Muscle of leg (tissue), 11 donors: Measurements from ENCODE around the gene KCNMA1. TPM values are rescaled to one million over a fixed set of nuclear protein-coding genes. Genes with fewer than 3 reads are reported as not detected.

Experiments
- DNase-seq: peaks from one replicate; pipeline ENCODE4 v3.0.0; 2013
- H3K27ac ChIP-seq: one replicate; pipeline ENCODE4 v1.5.1; 2013; ENCODE audit warnings: mild to moderate bottlenecking, low read length, control low read depth
- H3K27me3 ChIP-seq: one replicate; pipeline ENCODE4 v1.6.1; 2013; ENCODE audit warnings: low read length; ENCODE audit not compliant: control insufficient read depth, insufficient read depth
- H3K36me3 ChIP-seq: one replicate; pipeline ENCODE4 v1.6.1; 2013; ENCODE audit warnings: low read length; ENCODE audit not compliant: control insufficient read depth, insufficient read depth
- H3K4me1 ChIP-seq: one replicate; pipeline ENCODE4 v1.6.1; 2013; ENCODE audit warnings: low read length; ENCODE audit not compliant: control insufficient read depth, insufficient read depth
- H3K4me3 ChIP-seq: one replicate; pipeline ENCODE4 v1.5.1; 2013; ENCODE audit warnings: low read length, control low read depth
- H3K9me3 ChIP-seq: replicated peaks from 2 replicates; pipeline ENCODE4 v1.6.1; 2013; ENCODE audit warnings: low read depth, low read length; ENCODE audit not compliant: control insufficient read depth
- WGBS: methylation state at CpG from one replicate; pipeline ENCODE4 v1.1.5; 2013; ENCODE audit warnings: missing lambda C conversion rate; ENCODE audit not compliant: insufficient coverage; 5-methylcytosine and 5-hydroxymethylcytosine counted together
- polyA plus RNA-seq, 8 donors: library from polyadenylated mRNA; unstranded; fragments of 120-200 nt; gene quantifications; one replicate each; pipeline versions ENCODE4 v1.2.1 to v1.2.3, GENCODE V29; 2013; ENCODE audit warnings: inconsistent platforms in 1 of 8, low replicate concordance in 1 of 8; ENCODE audit not compliant: insufficient read length in 8 of 8, insufficient read depth in 1 of 8
- total RNA-seq: library from RNA; stranded (reverse); fragments of 120-200 nt; gene quantifications from one replicate; pipeline ENCODE4 v1.2.4, GENCODE V29; 2013

KCNMA1 gene
- total and polyA plus RNA-seq, 9 donors: 12.7 to 23.3 (median 18.2) TPM

- no peaks in the 10 kb centered on the region for H3K9me3 ChIP-seq
- no peak for DNase-seq
- no peak overlapping the region for H3K27ac ChIP-seq
- peaks cover 11% of the 10 kb centered on the region for H3K4me1 ChIP-seq
- no CpG with 5 or more reads among the region's 1 CpG for WGBS
- H3K27me3 ChIP-seq: no peaks in the 10 kb centered on the region
- H3K4me3 ChIP-seq: no peak overlapping the region
- H3K36me3 ChIP-seq: no peaks in the 10 kb centered on the region
These were observed 85.4 kb downstream of the KCNMA1 start for GRCh38 chr10:77552252-77552651.

- no peak for DNase-seq
- no peak overlapping the region for H3K4me3 ChIP-seq
- H3K36me3 ChIP-seq: no peaks in the 10 kb centered on the region
- peaks cover 10% of the 10 kb centered on the region for H3K4me1 ChIP-seq
- no peaks in the 10 kb centered on the region for H3K9me3 ChIP-seq
- 69% methylated on average over 10 of the region's 10 CpGs for WGBS
- no peaks in the 10 kb centered on the region for H3K27me3 ChIP-seq
- H3K27ac ChIP-seq: no peak overlapping the region
These were observed 87.2 kb downstream of the KCNMA1 start for GRCh38 chr10:77550378-77550777.

- Histone ChIP-seq H3K4me3 (no peak overlapping the region), H3K4me1 (peaks cover 7% of the 10 kb centered on the region), H3K27me3 (no peaks in the 10 kb centered on the region), H3K36me3 (no peaks in the 10 kb centered on the region), H3K9me3 (no peaks in the 10 kb centered on the region), H3K27ac (no peak overlapping the region)
- DNase-seq: no peak
- no CpG with 5 or more reads among the region's 1 CpG for WGBS
These were observed 88.9 kb downstream of the KCNMA1 start for GRCh38 chr10:77548671-77549070.

GRCh38 chr10:77548157-77548556 is 89.5 kb downstream of the KCNMA1 start:
- no peaks in the 10 kb centered on the region for H3K36me3 ChIP-seq
- H3K4me3 ChIP-seq: no peak overlapping the region
- 95% methylated on average over 2 of the region's 3 CpGs for WGBS
- no peak overlapping the region for H3K27ac ChIP-seq
- peaks cover under 1% of the 10 kb centered on the region for H3K9me3 ChIP-seq
- no peaks in the 10 kb centered on the region for H3K27me3 ChIP-seq
- no peak for DNase-seq
- H3K4me1 ChIP-seq: peaks cover 5% of the 10 kb centered on the region

- no peak for DNase-seq
- H3K36me3 ChIP-seq: no peaks in the 10 kb centered on the region
- no peak overlapping the region for H3K4me3 ChIP-seq
- 45% methylated on average over 3 of the region's 5 CpGs for WGBS
- peaks cover 3% of the 10 kb centered on the region for H3K9me3 ChIP-seq
- no peak overlapping the region for H3K27ac ChIP-seq
- H3K27me3 ChIP-seq: no peaks in the 10 kb centered on the region
- peaks cover 5% of the 10 kb centered on the region for H3K4me1 ChIP-seq
These were observed 90.1 kb downstream of the KCNMA1 start for GRCh38 chr10:77547307-77548050.

- no peak for DNase-seq
- no CpG with 5 or more reads among the region's 1 CpG for WGBS
- H3K27ac ChIP-seq: no peak overlapping the region
- H3K9me3 ChIP-seq: peaks cover 3% of the 10 kb centered on the region
- no peaks in the 10 kb centered on the region for H3K27me3 ChIP-seq
- peaks cover 5% of the 10 kb centered on the region for H3K4me1 ChIP-seq
- no peak overlapping the region for H3K4me3 ChIP-seq
- H3K36me3 ChIP-seq: no peaks in the 10 kb centered on the region
These were observed 91.6 kb downstream of the KCNMA1 start for GRCh38 chr10:77546042-77546441.

- DNase-seq: no peak
- H3K4me3 ChIP-seq: no peak overlapping the region
- H3K27ac ChIP-seq: no peak overlapping the region
- H3K27me3 ChIP-seq: no peaks in the 10 kb centered on the region
- H3K4me1 ChIP-seq: peaks cover 5% of the 10 kb centered on the region
- peaks cover 3% of the 10 kb centered on the region for H3K9me3 ChIP-seq
- no peaks in the 10 kb centered on the region for H3K36me3 ChIP-seq
- 67% methylated on average over 6 of the region's 7 CpGs for WGBS
These were observed 92.0 kb downstream of the KCNMA1 start for GRCh38 chr10:77545585-77545984.

- DNase-seq: no peak
- H3K36me3 ChIP-seq: no peaks in the 10 kb centered on the region
- H3K4me3 ChIP-seq: no peak overlapping the region
- no CpG with 5 or more reads among the region's 1 CpG for WGBS
- H3K4me1 ChIP-seq: peaks cover 5% of the 10 kb centered on the region
- no peak overlapping the region for H3K27ac ChIP-seq
- H3K9me3 ChIP-seq: peaks cover 3% of the 10 kb centered on the region
- H3K27me3 ChIP-seq: no peaks in the 10 kb centered on the region
These were observed 93.0 kb downstream of the KCNMA1 start for GRCh38 chr10:77544617-77545016.

GRCh38 chr10:77542710-77543259 is 94.8 kb downstream of the KCNMA1 start:
- no CpG with 5 or more reads among the region's 2 CpGs for WGBS

GRCh38 chr10:77541944-77542343 is 95.7 kb downstream of the KCNMA1 start:
- Histone ChIP-seq H3K9me3 (peaks cover 3% of the 10 kb centered on the region), H3K4me1 (peaks cover 15% of the 10 kb centered on the region), H3K4me3 (no peak overlapping the region), H3K36me3 (no peaks in the 10 kb centered on the region), H3K27me3 (no peaks in the 10 kb centered on the region), H3K27ac (no peak overlapping the region)
- DNase-seq: no peak

More at GRCh38 chr10:77542710-77543259, 94.8 kb downstream of the KCNMA1 start:
- H3K4me3 ChIP-seq: no peak overlapping the region
- H3K36me3 ChIP-seq: no peaks in the 10 kb centered on the region
- peaks cover 8% of the 10 kb centered on the region for H3K4me1 ChIP-seq
- peaks cover 3% of the 10 kb centered on the region for H3K9me3 ChIP-seq
- no peak for DNase-seq
- no peak overlapping the region for H3K27ac ChIP-seq
- H3K27me3 ChIP-seq: no peaks in the 10 kb centered on the region
